Endothelial cell of umbilical vein (primary cell): ENCODE results near the gene RPL36A. TPM values are rescaled to one million over a fixed set of nuclear protein-coding genes. Genes with fewer than 3 reads are reported as not detected.

Experiments
- BruUV-seq: library from RNA; stranded (reverse); fragments of 400-500 nt; replicated peaks from 2 replicates; lab custom pipeline; 2021; lab: Mats Ljungman, UMichigan
- CTCF ChIA-PET: fragments of 300-600, 350-600 bp; sonication (Branson Sonifier 250); formaldehyde crosslinking; loops from one replicate; lab custom pipeline; 2021; ENCODE audit warnings: antibody characterized with exemption, inconsistent platforms; lab: Charles Lee
- POLR2A ChIA-PET: fragments of 300-600, 350-600 bp; sonication (Branson Sonifier 250); formaldehyde crosslinking; loops from one replicate; lab custom pipeline; 2021; ENCODE audit warnings: antibody characterized with exemption, inconsistent platforms; lab: Charles Lee
- DNase-seq: peaks from one replicate; pipeline ENCODE4 v3.0.0-alpha.2; 2011; ENCODE audit warnings: low read depth, low spot score
- FAIRE-seq: peaks from 2 replicates; lab custom pipeline; 2011; peaks lifted over from hg19 to GRCh38; lab: Jason Lieb, UNC
- H2AFZ ChIP-seq: 2 replicates; pipeline ENCODE4 v1.6.0; 2012; ENCODE audit warnings: low read depth, low read length, control low read depth, inconsistent platforms
- H3K27ac ChIP-seq: 2 replicates; pipeline ENCODE4 v1.5.1; 2011; ENCODE audit warnings: low read depth, mild to moderate bottlenecking, control low read depth, low read length, moderate library complexity; ENCODE audit not compliant: insufficient read depth
- H3K27me3 ChIP-seq, 2 experiments: 2 replicates each; pipeline versions ENCODE4 v1.6.0 to v1.6.1; 2011; ENCODE audit warnings: low read length in 2 of 2, mixed read lengths in 1 of 2; ENCODE audit not compliant: control insufficient read depth in 2 of 2, insufficient read depth in 2 of 2
- H3K36me3 ChIP-seq, 2 experiments: 2 replicates in 1 of 2; 3 replicates in 1 of 2; pipeline ENCODE4 v1.5.1; 2011; ENCODE audit warnings: low read length in 2 of 2, mild to moderate bottlenecking in 1 of 2, moderate library complexity in 1 of 2; ENCODE audit not compliant: control insufficient read depth in 2 of 2, insufficient read depth in 2 of 2; ENCODE audit errors: extremely low read depth in 1 of 2
- H3K4me1 ChIP-seq: 3 replicates; pipeline ENCODE4 v1.5.1; 2011; ENCODE audit warnings: mild to moderate bottlenecking, low read length; ENCODE audit not compliant: control insufficient read depth, insufficient read depth; ENCODE audit errors: extremely low read depth
- H3K4me2 ChIP-seq: 2 replicates; pipeline ENCODE4 v1.6.1; 2011; ENCODE audit warnings: low read length, control low read depth, mixed read lengths; ENCODE audit not compliant: insufficient read depth
- H3K4me3 ChIP-seq, 3 experiments: fragments of 200-600 bp in 1 of 3; sonication (generic), shearing (Covaris generic) in 1 of 3; replicated peaks in 1 of 3; 2 replicates each; pipeline ENCODE4 v1.5.1; 2011 to 2016; ENCODE audit warnings: control low read depth in 3 of 3, low read length in 3 of 3, mild to moderate bottlenecking in 2 of 3, inconsistent platforms in 1 of 3, low read depth in 1 of 3, moderate library complexity in 1 of 3; ENCODE audit not compliant: insufficient read depth in 1 of 3
- H3K79me2 ChIP-seq: 2 replicates; pipeline ENCODE4 v1.6.0; 2012; ENCODE audit warnings: low read length, inconsistent platforms; ENCODE audit not compliant: control insufficient read depth, insufficient read depth
- H3K9ac ChIP-seq: replicated peaks from 2 replicates; pipeline ENCODE3; 2011; ENCODE audit warnings: low read length, control low read depth; ENCODE audit not compliant: insufficient read depth; ENCODE audit errors: extremely low read depth
- H3K9me1 ChIP-seq: replicated peaks from 3 replicates; pipeline ENCODE4 v1.6.0; 2011; ENCODE audit warnings: mild to moderate bottlenecking, low read length; ENCODE audit not compliant: control insufficient read depth, insufficient read depth; ENCODE audit errors: extremely low read depth
- H3K9me3 ChIP-seq: replicated peaks from 2 replicates; pipeline ENCODE4 v1.5.1; 2012; ENCODE audit warnings: low read length, inconsistent platforms; ENCODE audit not compliant: control insufficient read depth, insufficient read depth
- H4K20me1 ChIP-seq: replicated peaks from 2 replicates; pipeline ENCODE3; 2011; ENCODE audit warnings: mild to moderate bottlenecking, low read length; ENCODE audit not compliant: control insufficient read depth, insufficient read depth; ENCODE audit errors: extremely low read depth
- CTCF ChIP-seq, 2 donors: IDR thresholded peaks; 1 replicate in 1 of 2; 2 replicates in 1 of 2; pipeline ENCODE4 v1.5.1; 2011; ENCODE audit warnings: low read length in 2 of 2, mild to moderate bottlenecking in 2 of 2, moderate library complexity in 2 of 2, control low read depth in 1 of 2, inconsistent platforms in 1 of 2, low read depth in 1 of 2; ENCODE audit not compliant: insufficient read depth in 1 of 2; ENCODE audit errors: extremely low read depth in 1 of 2
- EZH2 ChIP-seq: IDR thresholded peaks from 2 replicates; pipeline ENCODE4 v1.6.1; 2012; ENCODE audit warnings: borderline replicate concordance, low read depth, mild to moderate bottlenecking, moderate library complexity, low read length, inconsistent platforms; ENCODE audit not compliant: severe bottlenecking
- FOS ChIP-seq: IDR thresholded peaks from 2 replicates; pipeline ENCODE4 v1.6.1; 2011; ENCODE audit warnings: mild to moderate bottlenecking, low read length, moderate library complexity, borderline replicate concordance; ENCODE audit not compliant: insufficient read depth
- GATA2 ChIP-seq: IDR thresholded peaks from 2 replicates; pipeline ENCODE4 v1.7.0; 2011; ENCODE audit warnings: low read depth, mild to moderate bottlenecking, moderate library complexity, mixed read lengths, low read length; ENCODE audit not compliant: insufficient read length, insufficient read depth
- JUN ChIP-seq: IDR thresholded peaks from 2 replicates; pipeline ENCODE4 v1.6.1; 2011; ENCODE audit warnings: borderline replicate concordance, low read depth; ENCODE audit not compliant: insufficient read length, insufficient read depth
- MAX ChIP-seq: IDR thresholded peaks from 2 replicates; pipeline ENCODE4 v1.6.1; 2011; ENCODE audit not compliant: insufficient read depth, insufficient read length
- MYC ChIP-seq: IDR thresholded peaks from one replicate; pipeline ENCODE4 v1.6.1; 2011; ENCODE audit warnings: mild to moderate bottlenecking, low read depth, low read length
- POLR2A ChIP-seq: IDR thresholded peaks from 2 replicates; pipeline ENCODE4 v1.6.1; 2012; ENCODE audit warnings: low read depth, mild to moderate bottlenecking, control low read depth, low read length
- POLR2AphosphoS5 ChIP-seq: IDR thresholded peaks from 2 replicates; pipeline ENCODE4 v1.6.1; 2012; ENCODE audit warnings: low read depth, mild to moderate bottlenecking, control low read depth, low read length, moderate library complexity; ENCODE audit not compliant: insufficient read depth
- dilution Hi-C: fragments of 300-500 bp; cut with MboI; formaldehyde crosslinking; loops from one replicate; pipeline ENCODE4 v1.15.0; 2019; ENCODE audit warnings: low sequenced_read_pairs; ENCODE audit not compliant: extremely low pct_ligation_motif_present
- intact Hi-C: fragments of 100-400 bp; cut with micrococcal nuclease; formaldehyde crosslinking; loops from one replicate; pipeline ENCODE4 v1.10.0; 2022
- polyA plus RNA-seq, 4 experiments: library from polyadenylated mRNA; depleted of rRNA in 3 of 4; stranded (reverse) in 3 of 4; unstranded in 1 of 4; fragments of >200 nt; gene quantifications; 2 replicates each; pipeline versions ENCODE4 v1.2.1 to v1.2.3, GENCODE V29; 2011 to 2012; ENCODE audit warnings: missing spikeins in 1 of 4
- total RNA-seq: library from RNA; stranded (reverse); gene quantifications from 2 replicates; pipeline ENCODE4 v1.2.3, GENCODE V29; 2021

Gene RPL36A
- total and polyA plus RNA-seq, 2 donors (not counting 3 experiments of a cell fraction or from before 2014, with no cell fraction given) = 284 to 1,196 TPM

DNA sequence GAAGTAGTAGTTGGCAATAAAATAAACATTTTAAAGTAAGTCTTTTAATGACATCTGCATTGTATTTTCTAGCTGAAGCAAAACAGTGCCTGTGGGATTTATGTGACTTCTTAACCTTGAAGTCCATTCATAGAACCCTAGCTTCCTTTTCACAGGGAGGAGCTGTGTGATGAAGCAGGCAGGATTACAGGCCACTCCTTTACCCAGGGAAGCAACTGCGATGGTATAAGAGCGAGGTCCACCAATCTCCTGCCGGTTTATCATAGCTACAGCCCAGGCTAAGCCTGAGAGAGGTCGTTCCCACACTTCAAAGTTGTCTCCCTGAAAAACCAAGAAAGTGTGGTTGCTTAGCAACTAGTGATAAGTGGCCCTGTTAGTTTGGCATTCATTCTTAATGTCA, 7.0 kb downstream of the RPL36A start:
- no peak for FAIRE-seq
- Histone ChIP-seq H3K4me1 (peaks cover 10% of the 10 kb centered on the region), H3K9me3 (no peaks in the 10 kb centered on the region), H3K9ac (no peak overlapping the region), H3K4me3 (no peak overlapping the region), H3K27ac (no peak overlapping the region), H3K4me2 (no peak overlapping the region), H3K79me2 (peaks cover 10% of the 10 kb centered on the region), H3K27me3 (no peaks in the 10 kb centered on the region), H2AFZ (no peak overlapping the region), H3K9me1 (no peaks in the 10 kb centered on the region), H3K36me3 (peaks cover 0 to 4% of the 10 kb centered on the region in 2 experiments), H4K20me1 (no peaks in the 10 kb centered on the region)
- intact Hi-C loops (no loop called here), dilution Hi-C loops (no loop called here)
- CTCF ChIA-PET = no interaction called here
- DNase-seq = peak; percentile 45
- no peak for TF ChIP-seq CTCF (IDR thresholded peaks at IDR 0.05; ENCODE audit: extremely low read depth in 1 of 2, insufficient read depth in 1 of 2, low read depth in 1 of 2, low read length in 2 of 2)
- no peak for TF ChIP-seq POLR2A
- no peak for TF ChIP-seq JUN
- TF ChIP-seq EZH2 = no peak
- TF ChIP-seq MAX = no peak
- TF ChIP-seq POLR2AphosphoS5 = no peak
- TF ChIP-seq MYC = no peak
- no peak for TF ChIP-seq FOS
- no peak for TF ChIP-seq GATA2
- POLR2A ChIA-PET = no interaction called here
- TSS peak; percentile 18 for BruUV-seq
